Fibroblast of skin of scalp (primary cell): ENCODE measurements around the gene VAV2.
"Not testable (repeated sequence)": the region's sequence is repeated elsewhere in the genome, so short reads cannot be mapped to it uniquely, and the experiment has no call there.

ENCODE experiments used
- DNase-seq: peaks from one replicate; pipeline ENCODE4 v3.0.0-alpha.2; 2013

Gene VAV2

DNA sequence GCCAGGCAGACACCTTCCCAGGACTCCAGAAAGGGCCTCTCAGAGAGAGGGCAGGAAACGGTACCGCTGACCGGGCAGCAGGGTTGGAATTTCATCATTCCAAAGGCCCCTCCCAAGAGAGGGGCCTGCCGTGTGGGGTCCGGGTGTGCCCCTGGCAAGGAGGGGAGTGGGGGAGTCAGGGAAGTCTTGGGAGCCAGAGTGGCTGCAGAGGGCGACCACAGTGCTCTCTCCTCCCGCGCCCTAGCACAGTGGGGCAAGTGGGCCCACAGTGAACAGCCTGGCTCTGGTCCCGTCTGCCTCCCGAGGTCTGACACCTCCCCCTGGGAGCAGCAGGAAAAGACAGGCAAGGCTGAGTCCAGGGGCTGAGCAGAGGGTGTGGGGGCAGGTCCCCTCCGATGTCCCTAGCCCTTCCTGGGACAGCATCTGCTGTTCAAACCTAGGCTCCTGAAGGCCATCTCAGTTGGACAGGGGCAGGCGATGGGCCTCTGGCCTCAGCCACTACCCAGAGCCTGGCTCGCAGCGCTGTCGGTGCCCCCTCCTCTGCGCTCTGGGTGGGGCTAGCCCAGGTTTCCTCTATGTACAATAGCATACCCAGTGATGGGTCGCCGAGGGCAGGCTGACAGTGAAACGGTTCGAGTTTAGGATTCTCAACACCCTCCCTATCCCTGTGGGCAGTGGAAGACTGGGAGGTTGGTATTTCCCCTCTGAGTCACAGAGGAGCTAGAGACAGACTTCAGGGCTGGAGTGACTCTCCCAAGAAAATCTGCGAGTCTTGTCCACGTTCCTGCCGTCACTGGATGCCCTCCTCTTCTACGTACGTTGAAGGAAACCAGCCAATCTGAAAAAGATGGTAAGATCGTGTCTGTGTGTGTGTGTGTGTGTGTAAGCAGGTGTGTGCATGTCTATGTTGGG lies 228.6 kb downstream of the VAV2 start:
- DNase-seq = peak; percentile 29

GRCh38 chr9:133762488-133763271 lies 229.4 kb downstream of the VAV2 start:
- no peak for DNase-seq

DNA sequence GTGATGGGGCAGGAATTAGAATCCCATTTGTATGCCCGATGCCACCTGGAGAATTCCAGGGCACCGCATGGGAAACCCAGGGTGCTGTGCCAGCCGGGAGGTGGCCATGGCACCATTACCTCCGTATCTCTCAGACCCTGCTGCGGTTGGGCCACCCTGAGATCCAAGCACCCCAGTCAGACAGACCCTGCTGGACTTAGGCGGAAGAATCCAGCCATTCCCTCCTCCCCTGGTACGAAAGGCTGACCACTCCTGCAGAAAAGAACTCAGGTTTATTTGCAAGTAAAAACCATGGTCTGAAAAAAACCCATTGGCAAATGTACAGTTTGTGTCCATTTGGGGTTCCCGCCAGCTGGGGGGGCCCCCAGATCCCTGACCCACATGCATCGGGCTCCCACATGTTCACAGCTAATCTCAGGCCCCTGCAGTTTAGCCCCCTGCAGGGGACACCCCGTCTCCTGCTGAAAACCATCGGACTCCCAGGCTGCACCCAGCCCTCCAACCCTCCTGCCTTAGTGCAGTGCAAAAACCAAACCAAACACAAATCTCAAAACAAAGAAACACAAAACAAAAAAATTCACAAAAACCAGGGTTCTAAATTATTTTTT lies 230.4 kb downstream of the VAV2 start:
- no peak for DNase-seq

GRCh38 chr9:133760713-133761290 lies 231.3 kb downstream of the VAV2 start:
- DNase-seq = no peak

GRCh38 chr9:133759946-133760345 lies 232.2 kb downstream of the VAV2 start:
- DNase-seq = no peak

DNA sequence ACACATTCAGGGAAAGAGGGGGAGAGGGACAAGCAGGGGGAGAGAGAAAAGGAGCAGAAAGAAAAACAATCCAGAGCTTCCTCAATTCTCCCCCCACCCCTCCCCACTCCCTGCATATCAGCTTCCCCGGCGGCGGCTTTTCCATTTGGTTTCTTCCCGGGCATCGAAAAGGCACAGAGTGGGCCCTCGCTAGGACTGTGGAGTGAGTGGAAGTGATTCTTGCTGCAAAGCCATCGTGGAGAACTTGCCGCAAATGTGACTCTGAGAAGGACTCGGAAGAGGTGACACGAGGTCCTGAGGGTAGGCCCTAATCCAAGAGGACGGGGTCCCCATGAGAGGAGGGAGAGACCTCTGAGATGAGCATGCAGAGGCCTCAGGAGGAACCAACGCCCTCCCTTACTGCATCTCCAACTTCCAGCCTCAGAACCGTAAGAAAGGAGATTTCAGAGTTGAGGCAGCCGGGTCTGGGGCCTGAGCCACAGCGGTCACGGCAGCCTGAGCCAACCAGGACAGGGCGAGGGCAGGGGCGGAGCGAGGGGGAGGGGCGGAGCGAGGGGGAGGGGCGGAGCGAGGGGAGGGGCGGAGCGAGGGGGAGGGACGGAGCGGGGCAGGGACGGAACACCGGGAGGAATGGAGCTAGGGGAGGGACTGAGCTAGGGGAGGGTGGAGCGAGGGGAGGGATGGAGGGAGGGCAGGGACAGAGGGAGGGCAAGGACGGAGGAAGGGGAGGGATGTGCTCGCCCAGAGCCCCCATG lies 232.8 kb downstream of the VAV2 start:
- DNase-seq = no peak

- no peak for DNase-seq
Observed at GRCh38 chr9:133758228-133758627, 233.9 kb downstream of the VAV2 start.

GRCh38 chr9:133754688-133755227 lies 237.4 kb downstream of the VAV2 start:
- no peak for DNase-seq

GRCh38 chr9:133754187-133754586 lies 237.9 kb downstream of the VAV2 start:
- DNase-seq = no peak

GRCh38 chr9:133752739-133753446 lies 239.2 kb downstream of the VAV2 start:
- DNase-seq = no peak

GRCh38 chr9:133750982-133751649 lies 241.0 kb downstream of the VAV2 start:
- DNase-seq = no peak

GRCh38 chr9:133747309-133747708 lies 244.8 kb downstream of the VAV2 start:
- no peak for DNase-seq

DNA sequence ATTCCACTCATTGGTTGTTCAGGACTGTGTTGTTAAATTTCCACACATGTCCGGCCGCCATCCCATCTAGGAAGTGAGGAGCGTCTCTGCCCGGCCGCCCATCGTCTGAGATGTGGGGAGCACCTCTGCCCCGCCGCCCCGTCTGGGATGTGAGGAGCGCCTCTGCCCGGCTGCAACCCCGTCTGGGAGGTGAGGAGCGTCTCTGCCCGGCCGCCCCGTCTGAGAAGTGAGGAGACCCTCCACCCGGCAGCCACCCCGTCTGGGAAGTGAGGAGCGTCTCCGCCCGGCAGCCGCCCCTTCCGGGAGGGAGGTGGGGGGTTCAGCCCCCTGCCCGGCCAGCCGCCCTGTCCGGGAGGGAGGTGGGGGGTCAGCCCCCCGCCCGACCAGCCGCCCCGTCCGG lies 247.6 kb downstream of the VAV2 start:
- DNase-seq = not testable (repeated sequence)

GRCh38 chr9:133742849-133743444 lies 249.2 kb downstream of the VAV2 start:
- peak; percentile 69 for DNase-seq

DNA sequence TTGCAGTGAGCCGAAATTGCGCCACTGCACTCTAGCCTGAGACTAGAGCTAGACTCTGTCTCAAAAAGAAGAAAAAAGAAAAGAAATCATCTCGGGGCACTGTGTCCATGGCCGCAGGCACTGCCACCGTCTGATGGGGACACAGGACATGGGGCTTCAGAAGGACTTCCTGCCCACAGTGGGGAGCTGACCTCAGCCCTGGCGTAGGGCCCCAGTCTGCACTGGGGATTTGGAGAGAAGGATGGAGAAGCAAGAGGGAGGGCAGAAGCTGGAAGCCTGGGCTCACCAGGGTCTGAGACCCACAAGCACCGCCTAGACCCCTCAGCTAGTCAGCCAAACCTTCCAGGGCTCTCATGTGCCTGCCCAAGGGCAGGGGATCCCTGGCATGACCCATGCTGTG lies 249.9 kb downstream of the VAV2 start:
- no peak for DNase-seq

GRCh38 chr9:133741716-133742115 lies 250.4 kb downstream of the VAV2 start:
- no peak for DNase-seq

DNA sequence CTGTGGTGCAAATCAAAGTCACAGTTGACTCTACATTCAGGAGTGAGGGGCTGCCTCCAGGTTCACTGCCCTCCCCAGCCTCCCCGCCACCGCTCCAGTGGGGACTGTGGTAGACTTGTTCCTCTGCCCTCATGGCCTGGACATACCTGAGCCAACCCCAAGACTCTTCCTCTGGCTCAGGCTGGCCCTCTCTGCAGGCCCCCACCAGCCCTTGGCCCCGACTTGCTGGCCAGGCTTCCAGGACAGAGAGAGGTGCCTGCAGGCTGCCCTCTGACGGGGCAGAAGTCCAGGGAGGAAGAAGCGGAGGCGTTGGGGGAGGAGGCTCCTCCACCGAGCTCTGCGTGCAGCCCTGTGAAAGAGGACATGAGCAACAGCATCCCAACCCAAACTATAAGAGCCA lies 251.2 kb downstream of the VAV2 start:
- DNase-seq = no peak

DNA sequence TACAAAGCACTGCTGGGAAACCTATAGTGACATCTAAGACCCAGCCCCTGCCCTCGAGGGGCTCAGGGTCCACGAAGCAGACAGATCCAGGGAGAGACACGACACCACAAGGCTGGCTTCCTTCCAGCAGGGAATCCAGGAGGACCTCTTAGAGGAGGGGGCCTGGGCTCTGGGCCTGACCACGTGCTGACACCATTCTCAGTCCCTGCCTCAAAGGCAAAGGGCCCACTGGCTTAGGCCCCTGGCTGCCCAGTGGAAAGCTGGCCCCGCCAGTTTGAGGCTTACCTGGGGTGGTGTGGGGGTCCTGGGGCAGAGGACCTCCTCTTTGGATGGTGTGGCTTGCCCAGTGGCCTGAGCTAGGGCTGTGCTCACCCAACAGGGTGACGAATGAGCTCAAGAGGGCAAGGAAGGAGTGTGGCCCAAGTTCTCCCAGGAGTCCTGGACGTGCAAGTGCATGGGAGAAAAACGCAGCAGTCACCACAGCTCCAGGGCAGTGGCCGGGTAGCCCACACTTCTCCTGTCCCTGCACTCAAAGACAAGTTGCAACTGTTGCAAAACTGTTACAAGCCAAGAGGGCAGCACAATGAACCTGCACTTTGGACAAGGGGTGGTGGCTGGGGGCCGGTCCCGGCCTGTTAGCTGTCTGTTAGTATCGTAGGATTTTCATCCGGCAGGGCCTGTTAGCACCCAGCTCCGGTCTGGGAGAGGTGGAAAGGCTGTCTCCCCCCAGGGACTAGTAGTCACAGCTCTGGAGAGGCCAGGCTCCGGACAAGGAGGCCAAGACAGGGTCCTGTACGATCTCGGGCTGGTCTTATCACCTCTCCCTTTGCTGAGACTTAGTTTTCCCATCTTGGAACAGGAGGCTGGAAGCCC lies 252.5 kb downstream of the VAV2 start:
- no peak for DNase-seq

GRCh38 chr9:133738640-133739225 lies 253.4 kb downstream of the VAV2 start:
- no peak for DNase-seq
